Left renal cortex interstitium (tissue), 4 donors: ENCODE measurements around the gene TECTB. TPM values are rescaled to one million over a fixed set of nuclear protein-coding genes. Genes with fewer than 3 reads are reported as not detected.

Source experiments
- DNase-seq, 4 donors: peaks; one replicate each; pipeline ENCODE4 v3.0.0-alpha.2; 2013; ENCODE audit warnings: low read depth in 4 of 4, low spot score in 2 of 4, missing footprints in 1 of 4
- polyA plus RNA-seq, 4 donors: library from polyadenylated mRNA; unstranded; fragments of 120-200 nt; gene quantifications; one replicate each; pipeline ENCODE4 v1.2.1, GENCODE V29; 2013; ENCODE audit not compliant: insufficient read length in 4 of 4

TECTB gene
- polyA plus RNA-seq, 4 donors: not detected

DNA sequence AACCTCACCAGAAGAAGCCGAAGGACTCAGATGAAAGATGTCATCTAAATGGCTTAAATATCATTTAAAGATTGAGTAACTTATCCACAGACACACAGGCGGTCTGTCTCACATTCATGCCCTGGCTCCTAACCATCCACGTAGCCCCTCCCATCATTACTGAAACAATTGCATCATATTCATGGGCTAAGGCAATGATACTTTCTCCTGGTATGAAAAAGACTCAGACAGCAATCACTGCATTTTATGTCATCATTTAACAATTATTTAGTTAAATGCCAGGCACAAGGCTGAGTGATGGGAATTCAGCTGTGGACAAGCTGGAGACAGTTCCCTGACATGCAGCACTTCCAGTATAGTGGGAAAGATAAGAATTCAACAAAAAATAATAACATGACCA lies 11.2 kb upstream of the TECTB start:
- DNase-seq: no peak

DNA sequence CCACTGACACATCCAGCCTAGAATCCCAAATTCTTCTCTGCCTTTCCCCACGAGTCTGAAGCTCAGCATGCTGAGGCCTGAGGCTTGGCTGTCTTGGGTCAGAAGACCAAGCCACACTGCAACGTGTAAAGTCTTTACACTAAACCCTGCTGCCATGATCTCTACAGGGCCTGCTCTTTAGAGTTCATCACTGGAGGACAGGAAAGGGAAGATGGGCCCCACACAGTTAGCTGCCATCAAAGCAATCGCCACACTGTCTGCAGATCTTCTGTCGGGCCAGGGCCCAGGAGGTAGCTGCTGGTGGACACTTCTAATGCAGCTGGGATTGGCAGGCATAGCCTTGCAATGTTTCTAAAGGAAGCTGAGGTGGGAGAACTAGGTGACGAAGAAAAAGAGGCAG lies 8.4 kb upstream of the TECTB start:
- no peak for DNase-seq

DNA sequence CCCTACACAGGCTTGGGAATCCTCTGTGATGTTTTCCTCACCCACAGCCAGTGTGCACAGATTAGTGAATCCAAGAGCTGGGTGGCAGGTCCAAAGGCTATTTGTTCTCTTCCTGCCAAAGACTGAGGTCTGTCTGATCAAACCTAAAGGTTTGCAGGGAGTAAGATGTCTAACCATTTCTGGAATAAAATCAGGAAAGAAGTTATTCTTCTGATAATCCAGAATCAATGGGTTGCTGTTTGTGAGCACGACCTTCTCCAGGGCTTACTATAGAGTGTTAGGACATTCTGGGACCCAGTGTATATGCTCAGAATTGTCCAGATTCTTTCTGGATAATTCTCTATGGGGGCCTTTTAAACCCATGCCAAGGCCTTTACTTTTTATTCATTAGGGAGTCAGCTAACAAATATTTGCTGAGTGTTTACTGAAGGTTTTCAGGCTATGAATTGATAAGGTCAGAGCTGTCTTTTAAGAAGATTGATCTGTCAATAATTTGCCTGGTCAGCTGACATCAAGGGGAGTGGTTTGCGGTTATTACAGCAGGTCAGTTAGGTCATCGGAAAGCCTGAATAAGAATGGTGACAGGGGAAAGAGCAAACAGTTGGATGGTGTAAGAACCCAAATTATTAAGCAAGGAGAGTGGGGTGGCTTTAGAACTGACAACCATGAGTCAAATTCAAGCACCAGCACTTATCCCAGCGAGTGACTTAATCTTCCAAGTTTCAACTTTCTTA lies 7.5 kb upstream of the TECTB start:
- DNase-seq: no peak

DNA sequence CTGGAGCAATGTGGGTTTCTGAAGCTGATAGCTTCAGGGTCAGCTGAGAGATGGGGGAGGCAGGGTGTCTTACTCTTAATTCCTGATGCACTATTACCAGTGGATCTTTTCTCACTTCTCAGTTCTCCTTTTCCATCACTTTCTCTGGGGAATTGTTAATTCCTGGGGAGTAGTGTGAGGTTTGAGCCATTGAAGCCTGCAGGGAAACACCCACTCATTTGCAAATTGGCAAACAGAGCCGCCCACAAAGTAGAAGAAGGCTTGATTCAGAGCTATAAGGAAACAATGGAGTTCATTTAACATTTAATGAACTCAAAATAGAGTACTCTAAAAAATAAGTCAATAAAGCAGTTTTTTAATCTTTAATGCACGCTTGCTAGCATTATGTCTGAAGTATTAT lies 4.3 kb upstream of the TECTB start:
- no peak for DNase-seq

DNA sequence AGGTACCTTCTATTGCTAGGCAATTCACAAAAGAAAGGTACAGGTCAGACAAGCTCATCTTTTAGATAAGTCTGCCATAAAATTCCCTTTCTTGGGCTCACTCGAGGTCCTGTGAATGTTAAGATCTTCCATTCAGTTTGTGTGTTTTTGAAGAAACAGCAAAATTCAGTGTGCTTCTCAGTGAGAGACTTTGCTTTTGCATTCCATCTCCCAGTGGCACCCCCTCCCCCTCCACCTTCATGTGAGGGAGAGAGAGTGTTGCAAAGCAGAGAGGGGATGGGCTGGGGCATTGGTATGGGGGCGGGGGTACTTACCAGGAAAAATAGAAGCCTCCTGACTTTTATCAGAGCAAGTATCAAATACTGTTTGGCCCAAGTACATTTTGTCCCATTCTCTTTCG lies 3.8 kb upstream of the TECTB start:
- no peak for DNase-seq

DNA sequence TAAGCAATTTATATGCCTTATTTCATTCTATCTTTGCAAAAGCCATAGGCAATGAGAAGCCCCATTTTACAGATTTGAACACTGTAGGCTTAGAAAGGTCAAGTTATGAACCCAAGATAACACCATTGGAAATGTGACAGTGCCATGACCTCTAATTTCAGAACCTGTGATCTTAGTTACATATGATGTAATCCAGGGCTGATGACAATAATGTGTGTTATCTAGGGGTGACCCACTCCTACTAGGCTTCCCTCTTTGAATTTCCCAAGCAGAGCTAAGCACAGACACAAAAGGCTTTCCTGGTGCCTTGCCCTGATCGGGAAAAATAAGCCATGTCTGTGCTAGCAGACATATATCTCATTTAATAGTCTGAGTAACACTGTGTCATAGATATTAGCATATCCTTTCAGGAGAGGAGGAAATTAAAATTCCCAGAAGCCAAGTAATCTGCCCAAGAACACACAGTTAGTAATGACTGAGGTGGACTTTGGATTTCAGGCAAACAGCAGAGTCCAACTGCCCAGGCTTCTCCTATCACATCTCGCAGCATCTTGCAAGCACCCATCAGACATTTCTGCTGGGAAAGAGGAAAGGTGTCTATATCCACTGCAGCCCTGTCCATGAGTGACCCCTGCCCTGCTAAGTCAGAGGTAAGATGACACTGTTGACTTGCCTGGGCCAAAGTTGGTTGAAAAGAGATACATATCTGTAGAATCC lies 2.8 kb upstream of the TECTB start:
- no peak for DNase-seq

DNA sequence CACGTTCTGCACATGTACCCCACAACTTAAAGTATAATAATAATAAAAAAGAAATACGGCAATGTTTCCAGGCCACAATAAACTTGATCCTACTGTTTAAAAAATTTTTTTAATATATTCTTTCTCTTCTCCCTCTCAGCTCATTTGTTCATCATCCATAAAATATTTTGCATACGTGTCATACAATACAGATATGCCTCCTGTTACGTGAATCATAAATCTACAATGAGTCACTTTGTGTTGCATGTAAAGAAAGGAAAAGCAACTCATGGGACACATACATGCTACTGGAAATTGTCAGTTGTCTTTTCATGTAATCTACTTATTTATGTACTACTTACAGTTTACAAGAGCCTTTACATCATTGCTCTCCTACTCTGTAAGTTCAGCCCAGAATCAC lies 1.1 kb upstream of the TECTB start:
- no peak for DNase-seq

DNA sequence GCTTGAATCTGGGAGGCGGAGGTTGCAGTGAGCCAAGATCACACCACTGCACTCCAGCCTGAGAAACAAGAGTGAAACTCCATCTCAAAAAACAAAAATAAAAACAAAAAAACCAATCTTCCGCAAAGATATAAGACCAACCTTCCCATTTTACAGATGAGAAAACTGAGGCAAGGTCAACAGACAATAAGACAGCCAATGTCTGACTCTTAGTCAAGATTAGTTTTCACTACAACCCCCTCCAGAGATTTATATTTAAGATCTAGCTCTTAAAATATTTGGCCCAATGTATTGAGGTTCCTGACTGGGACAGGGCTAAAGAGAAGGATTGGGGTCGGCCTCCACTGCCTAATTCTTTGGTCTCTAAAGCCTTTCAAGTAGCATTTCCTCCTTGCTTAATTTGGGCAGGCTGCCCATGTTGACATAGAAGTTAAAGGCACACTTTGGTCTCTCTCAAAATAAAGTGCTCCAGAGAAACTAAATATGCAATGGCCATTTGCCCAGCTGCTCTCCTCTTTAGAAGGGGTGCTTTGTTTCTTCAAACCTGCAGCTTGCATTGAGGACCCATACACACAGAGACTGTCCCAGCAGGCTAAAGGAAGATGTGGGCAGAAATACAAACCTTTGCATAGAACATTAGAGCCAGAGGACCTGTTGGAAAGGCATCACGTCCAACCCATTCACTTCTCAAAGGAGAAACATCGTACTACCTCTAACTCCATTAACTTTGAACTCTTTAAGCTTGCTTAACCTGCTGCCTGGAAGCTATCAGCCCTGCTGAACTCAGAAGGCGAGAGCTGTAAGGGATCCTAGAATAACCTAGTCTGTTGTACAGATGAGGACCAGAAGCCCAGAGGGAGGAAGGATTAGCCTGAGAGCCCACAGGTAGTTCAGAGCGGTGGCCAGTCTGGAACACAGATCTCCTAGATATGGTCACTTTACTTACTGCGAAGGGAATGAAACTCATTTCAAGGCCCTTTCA lies 3.9 kb downstream of the TECTB start:
- DNase-seq: no peak

DNA sequence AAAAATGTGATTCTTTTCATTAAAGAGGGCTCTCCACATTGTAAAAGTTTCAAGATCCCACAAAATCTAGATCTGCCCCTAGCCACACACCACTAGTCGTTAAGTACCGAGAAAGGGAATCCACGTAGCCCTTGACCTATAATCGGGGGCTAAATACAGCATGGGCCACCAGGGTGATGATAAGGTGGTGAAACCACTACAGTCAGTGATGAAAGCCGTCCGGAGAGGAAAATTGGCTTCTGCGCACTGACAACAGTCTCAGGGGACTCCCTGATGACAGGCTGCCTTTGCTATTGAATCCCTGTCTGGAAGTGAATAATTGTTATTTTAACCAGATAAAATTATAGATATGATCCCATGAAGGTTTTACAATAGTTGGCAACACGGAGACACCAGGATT lies 4.6 kb downstream of the TECTB start:
- DNase-seq: no peak

DNA sequence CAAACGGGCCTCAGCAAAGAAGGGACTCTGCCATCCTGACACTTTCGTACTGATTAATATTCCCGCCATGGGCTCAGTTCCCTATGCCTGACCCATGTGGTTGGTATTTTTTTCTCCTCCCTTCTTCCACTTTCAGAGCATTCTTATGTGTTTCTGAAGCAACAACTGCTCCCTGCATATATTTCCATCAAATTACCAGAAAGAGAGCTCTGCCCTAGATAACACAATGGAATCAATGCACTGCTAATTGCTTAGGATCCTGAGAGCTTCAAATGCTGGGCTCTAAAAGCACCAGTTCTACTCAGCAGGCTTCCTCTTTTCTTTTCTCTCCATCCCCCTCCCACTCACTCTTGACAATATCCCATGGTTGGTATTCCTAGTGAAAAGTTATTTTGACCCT lies 5.3 kb downstream of the TECTB start:
- DNase-seq: no peak

DNA sequence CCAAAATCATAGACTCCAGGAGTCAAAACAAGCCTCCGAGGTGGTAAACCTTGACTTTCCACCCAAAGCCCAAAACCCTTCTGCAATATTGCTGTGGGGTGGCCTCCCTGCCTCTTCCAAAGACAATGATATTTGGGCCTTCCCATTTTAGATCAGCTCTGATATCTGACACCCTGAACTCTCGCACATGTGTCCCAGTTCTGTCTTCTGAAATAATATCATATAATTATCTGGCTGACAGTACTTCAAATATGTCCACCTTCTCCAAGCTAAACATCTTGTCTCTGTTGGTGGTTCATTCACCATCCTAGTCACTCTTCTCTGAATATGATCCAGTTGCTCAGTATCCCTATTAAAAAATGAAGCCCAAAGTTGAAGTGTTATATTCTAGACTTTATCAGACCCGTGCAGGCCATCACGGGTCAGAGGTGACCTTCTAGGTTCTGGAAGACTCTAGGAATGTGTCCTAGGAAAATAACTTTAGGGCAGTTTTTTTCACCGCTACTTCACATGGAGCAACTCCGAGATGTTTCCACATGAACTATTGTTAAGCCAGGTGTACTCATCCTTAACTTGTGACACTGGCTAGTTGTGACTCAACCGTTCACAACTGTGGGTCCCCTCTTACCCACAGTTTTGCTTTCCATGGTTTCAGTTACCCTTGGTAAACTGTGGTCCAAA lies 6.3 kb downstream of the TECTB start:
- DNase-seq: no peak

DNA sequence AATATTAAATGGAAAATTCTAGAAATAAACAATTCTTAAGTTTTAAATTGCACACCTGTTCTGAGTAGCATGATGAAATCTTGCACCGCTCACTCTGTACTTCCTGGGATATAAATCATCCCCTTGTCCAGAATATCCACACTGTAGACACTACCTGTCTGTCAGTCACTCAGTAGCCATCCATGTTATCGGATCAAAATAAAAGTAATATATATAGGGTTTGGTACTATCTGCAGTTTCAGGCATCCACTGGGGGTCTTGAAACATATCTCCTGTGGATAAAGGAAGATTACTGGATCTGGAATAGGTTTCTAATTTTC lies 6.8 kb downstream of the TECTB start:
- no peak for DNase-seq

DNA sequence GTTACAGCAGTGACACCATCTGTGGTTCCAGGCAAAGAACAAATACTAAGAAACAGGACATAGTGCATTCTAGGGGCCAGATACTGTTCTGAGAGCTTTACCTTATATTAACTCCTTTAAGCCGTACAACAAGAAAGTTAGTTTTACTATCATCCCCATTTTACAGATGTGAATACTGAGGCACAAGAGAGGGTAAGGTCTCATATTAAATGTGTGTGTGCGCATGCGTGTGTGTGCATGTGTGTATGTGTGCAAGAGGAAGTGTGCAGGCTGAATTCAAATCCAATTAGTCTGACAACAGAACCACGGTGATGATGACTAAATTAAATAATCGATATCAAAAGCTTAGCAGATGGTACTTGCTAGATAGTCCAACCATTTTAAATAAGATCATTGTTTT lies 11.0 kb downstream of the TECTB start:
- no peak for DNase-seq

DNA sequence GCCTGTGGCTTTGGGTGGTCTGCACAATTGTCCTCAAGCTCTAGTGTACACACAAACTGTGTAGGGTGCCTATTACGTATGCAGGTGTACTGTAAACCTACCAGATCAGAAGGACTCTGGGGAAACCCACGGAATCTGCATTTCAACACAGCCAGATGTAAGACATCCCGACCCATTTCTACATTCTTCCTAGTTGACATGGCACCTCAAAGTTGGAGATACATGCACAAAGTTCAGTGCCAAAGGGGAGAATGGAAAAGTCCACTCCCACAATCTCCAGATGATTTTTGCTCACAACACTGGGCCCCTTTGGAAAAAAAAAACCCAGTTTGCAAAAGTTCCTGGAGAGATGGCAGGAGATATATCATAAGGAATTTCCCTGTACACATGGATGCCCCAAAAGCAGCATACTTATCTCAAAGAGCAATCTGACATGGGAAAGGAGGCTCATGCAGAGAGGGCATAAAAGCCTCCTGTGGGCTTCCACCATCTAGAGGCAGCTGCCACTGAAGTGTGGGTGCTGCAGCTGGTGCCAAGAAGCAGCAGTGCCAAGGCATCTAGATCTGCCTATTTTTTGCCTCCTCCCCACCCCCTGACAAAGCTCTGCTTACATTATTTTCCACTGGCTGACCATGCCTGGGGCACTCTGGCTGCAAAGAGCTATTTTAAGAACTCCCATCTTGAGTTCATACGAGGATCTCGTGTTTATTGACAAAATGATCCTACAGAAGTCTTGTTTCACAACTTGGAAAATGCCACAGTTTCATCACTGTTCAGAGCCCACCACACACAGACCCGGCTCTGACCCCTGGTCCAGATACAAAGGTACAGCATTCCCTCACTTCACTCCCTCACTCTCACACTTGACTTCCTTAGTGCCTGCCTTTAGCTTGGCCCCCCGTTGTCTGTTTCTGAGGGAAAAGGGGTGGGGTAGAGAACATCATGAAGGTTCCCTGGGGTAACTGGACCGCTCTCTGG lies 12.9 kb downstream of the TECTB start:
- DNase-seq: no peak

DNA sequence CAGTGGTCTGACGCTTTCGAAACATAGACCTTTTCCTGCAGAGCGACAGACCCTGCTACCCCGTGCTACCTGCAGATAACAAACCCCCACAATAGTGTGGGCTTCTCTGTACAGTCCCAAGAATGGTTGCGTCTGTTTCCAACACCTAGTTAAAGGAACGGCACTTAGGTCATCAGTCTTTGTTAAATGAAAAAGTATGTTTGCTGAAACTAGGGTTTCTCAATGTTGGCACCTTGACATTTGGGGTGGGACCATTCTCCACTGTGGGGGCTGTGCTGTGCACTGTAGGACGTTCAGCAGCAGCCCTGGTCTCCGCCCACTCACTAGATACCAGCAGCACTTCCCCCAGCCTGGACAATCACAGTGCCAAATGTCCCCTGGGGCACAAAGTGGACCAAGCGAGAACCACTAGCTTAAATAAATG lies 13.7 kb downstream of the TECTB start:
- no peak for DNase-seq

DNA sequence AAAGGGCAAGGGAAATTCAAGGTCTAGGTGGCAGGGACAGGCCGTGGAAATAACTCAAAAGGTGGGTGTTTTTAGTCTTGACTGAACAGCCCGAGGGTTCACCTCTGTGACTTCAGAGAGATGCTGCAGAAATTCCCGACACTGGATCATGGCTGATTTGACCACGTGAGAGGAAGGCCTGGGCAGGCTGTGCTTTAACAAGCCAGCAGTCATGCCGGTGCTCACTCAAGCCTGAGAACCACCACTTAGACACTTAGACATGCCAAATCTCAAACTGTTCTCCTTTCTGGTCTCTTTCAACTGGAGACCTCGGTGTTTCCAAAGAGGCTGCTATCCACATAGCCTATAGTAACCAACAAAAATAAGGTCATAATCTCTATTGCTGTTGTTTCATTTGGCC lies 15.4 kb downstream of the TECTB start:
- no peak for DNase-seq

DNA sequence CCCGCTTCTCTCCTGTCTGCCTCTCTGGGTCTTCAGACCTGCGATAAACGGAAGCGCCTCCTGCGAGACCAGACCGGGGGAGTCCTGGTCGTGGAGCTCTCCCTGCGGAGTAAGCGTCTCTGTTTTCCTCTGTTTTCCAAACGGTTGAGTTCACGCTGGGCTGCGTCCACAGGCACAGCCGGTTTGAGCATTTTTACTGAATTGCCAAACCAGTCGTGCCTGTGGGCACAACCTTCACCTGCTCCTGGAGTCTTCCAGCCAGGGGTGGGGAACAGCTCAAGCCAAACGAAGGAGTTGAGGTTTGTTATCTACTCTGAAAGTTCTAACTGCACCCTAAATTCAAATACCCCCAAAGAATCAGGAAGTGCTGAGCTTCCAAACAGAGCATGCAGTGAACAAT lies 16.3 kb downstream of the TECTB start:
- DNase-seq: no peak

DNA sequence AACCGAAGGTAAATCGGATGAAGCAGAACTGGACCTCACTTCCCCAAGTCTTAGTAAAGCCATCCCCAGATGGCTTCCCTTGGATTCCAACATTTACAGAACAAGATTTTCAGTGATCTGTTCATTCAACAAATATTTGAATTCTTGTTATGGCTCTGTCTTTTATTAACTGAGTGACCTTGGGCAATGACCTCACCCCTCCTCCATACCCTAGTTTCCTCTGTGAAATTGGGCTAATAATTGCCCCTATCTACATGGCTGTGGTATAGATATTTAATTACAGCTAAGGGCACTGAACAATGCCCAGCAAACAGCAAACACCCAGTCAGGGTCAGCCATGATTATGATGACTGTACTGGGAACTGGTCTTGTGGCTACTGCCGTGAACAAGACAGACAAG lies 19.1 kb downstream of the TECTB start:
- no peak for DNase-seq

DNA sequence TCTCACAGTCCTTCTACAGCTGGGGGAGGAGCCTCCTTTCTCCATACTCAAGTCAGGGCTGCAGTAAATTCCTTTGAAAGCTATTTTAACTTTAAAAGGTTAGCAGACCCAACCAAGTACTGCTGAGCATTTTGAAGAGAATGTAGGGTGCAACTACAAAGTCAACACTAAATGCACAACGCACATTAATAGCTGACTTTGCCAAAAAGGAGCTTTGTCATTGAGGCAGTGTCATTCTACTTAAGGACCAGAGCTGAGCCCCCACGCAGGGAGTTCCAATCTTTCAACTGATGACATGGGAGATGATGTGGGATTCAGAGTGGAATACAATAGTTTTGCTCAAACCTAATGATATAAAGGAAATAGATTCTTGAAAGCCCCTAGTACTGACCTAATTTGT lies 20.3 kb downstream of the TECTB start:
- no peak for DNase-seq
